GM21619 (cell line): ENCODE measurements around the gene C2CD2.
"Not testable (repeated sequence)": the region's sequence is repeated elsewhere in the genome, so short reads cannot be mapped to it uniquely, and the experiment has no call there.

Source experiments
- ATAC-seq: cut with Tn5 transposase; IDR thresholded peaks from one replicate; pipeline ENCODE4 v1.9.1; 2021; ENCODE audit not compliant: unreplicated experiment

The C2CD2 gene

GRCh38 chr21:41953831-41954653, at the start of gene C2CD2:
Gene C2CD2 (minus strand): TSS chr21:41954018. CDS start chr21:41953648, 370 bp downstream.
- peak; percentile 54 for ATAC-seq

GRCh38 chr21:42003051-42003461, 49.2 kb upstream of the C2CD2 start:
- no peak for ATAC-seq

- ATAC-seq, result peak; percentile 77
Observed at GRCh38 chr21:42002421-42002958, 48.7 kb upstream of the C2CD2 start.

- no peak for ATAC-seq
Observed at GRCh38 chr21:42001781-42002180, 48.0 kb upstream of the C2CD2 start.

GRCh38 chr21:42000908-42001307, 47.1 kb upstream of the C2CD2 start:
- ATAC-seq, result no peak

GRCh38 chr21:41997657-41998056, 43.8 kb upstream of the C2CD2 start:
- no peak for ATAC-seq

- no peak for ATAC-seq
Observed at GRCh38 chr21:41995577-41995976, 41.8 kb upstream of the C2CD2 start.

GRCh38 chr21:41994613-41995012, 40.8 kb upstream of the C2CD2 start:
- ATAC-seq, result not testable (repeated sequence)

GRCh38 chr21:41993744-41994143, 39.9 kb upstream of the C2CD2 start:
- no peak for ATAC-seq

- ATAC-seq, result no peak
Observed at GRCh38 chr21:41992576-41992975, 38.8 kb upstream of the C2CD2 start.

GRCh38 chr21:41991659-41992058, 37.8 kb upstream of the C2CD2 start:
- no peak for ATAC-seq

GRCh38 chr21:41989698-41990097, 35.9 kb upstream of the C2CD2 start:
- ATAC-seq, result no peak

- no peak for ATAC-seq
Observed at GRCh38 chr21:41987310-41987709, 33.5 kb upstream of the C2CD2 start.

- ATAC-seq, result no peak
Observed at GRCh38 chr21:41985662-41986416, 32.0 kb upstream of the C2CD2 start.

- ATAC-seq, result no peak
Observed at GRCh38 chr21:41983229-41983628, 29.4 kb upstream of the C2CD2 start.

GRCh38 chr21:41980561-41980960, 26.7 kb upstream of the C2CD2 start:
- no peak for ATAC-seq

- ATAC-seq, result no peak
Observed at GRCh38 chr21:41979751-41980369, 26.0 kb upstream of the C2CD2 start.

GRCh38 chr21:41979335-41979734, 25.5 kb upstream of the C2CD2 start:
- ATAC-seq, result no peak

- no peak for ATAC-seq
Observed at GRCh38 chr21:41977034-41977950, 23.5 kb upstream of the C2CD2 start.

- ATAC-seq, result no peak
Observed at GRCh38 chr21:41976611-41977010, 22.8 kb upstream of the C2CD2 start.
